ENCODE data around the gene ZFYVE27. TPM values are rescaled to one million over a fixed set of nuclear protein-coding genes. Genes with fewer than 3 reads are reported as not detected.

Gene ZFYVE27
- total and polyA plus RNA-seq, 2 donors (not counting 3 experiments of a cell fraction or from before 2014, with no cell fraction given): 16.3 to 24.2 TPM

GRCh38 chr10:97801422-97801821 lies 64.5 kb downstream of the ZFYVE27 start:
- POLR2A ChIA-PET: no interaction called here
- Histone ChIP-seq H2AFZ (ENCODE audit: low read depth, low read length) (no peak overlapping the region), H3K27me3 (ENCODE audit: control insufficient read depth in 2 of 2, insufficient read depth in 2 of 2, low read length in 2 of 2) (peaks cover 0 to 3% of the 10 kb centered on the region in 2 experiments), H4K20me1 (replicated peaks; ENCODE audit: control insufficient read depth, extremely low read depth, insufficient read depth, low read length) (no peaks in the 10 kb centered on the region), H3K9me1 (replicated peaks; ENCODE audit: control insufficient read depth, extremely low read depth, insufficient read depth, low read length) (no peaks in the 10 kb centered on the region), H3K4me2 (ENCODE audit: insufficient read depth, low read length) (no peak overlapping the region), H3K36me3 (ENCODE audit: control insufficient read depth in 2 of 2, extremely low read depth in 1 of 2, insufficient read depth in 2 of 2, low read length in 2 of 2) (no peaks in the 10 kb centered on the region), H3K4me3 (replicated peaks in 1 of 3; ENCODE audit: insufficient read depth in 1 of 3, low read depth in 1 of 3, low read length in 3 of 3) (no peak overlapping the region), H3K9me3 (replicated peaks; ENCODE audit: control insufficient read depth, insufficient read depth, low read length) (no peaks in the 10 kb centered on the region), H3K9ac (replicated peaks; ENCODE audit: extremely low read depth, insufficient read depth, low read length) (no peak overlapping the region), H3K79me2 (ENCODE audit: control insufficient read depth, insufficient read depth, low read length) (no peaks in the 10 kb centered on the region), H3K4me1 (ENCODE audit: control insufficient read depth, extremely low read depth, insufficient read depth, low read length) (no peaks in the 10 kb centered on the region), H3K27ac (ENCODE audit: insufficient read depth, low read depth, low read length) (no peak overlapping the region)
- no peak for TF ChIP-seq POLR2AphosphoS5 (IDR thresholded peaks at IDR 0.05; ENCODE audit: insufficient read depth, low read depth, low read length)
- no peak for TF ChIP-seq JUN (IDR thresholded peaks at IDR 0.05; ENCODE audit: borderline replicate concordance, insufficient read depth, insufficient read length, low read depth)
- no peak for TF ChIP-seq POLR2A (IDR thresholded peaks at IDR 0.05; ENCODE audit: low read depth, low read length)
- TF ChIP-seq, protein P1, sequence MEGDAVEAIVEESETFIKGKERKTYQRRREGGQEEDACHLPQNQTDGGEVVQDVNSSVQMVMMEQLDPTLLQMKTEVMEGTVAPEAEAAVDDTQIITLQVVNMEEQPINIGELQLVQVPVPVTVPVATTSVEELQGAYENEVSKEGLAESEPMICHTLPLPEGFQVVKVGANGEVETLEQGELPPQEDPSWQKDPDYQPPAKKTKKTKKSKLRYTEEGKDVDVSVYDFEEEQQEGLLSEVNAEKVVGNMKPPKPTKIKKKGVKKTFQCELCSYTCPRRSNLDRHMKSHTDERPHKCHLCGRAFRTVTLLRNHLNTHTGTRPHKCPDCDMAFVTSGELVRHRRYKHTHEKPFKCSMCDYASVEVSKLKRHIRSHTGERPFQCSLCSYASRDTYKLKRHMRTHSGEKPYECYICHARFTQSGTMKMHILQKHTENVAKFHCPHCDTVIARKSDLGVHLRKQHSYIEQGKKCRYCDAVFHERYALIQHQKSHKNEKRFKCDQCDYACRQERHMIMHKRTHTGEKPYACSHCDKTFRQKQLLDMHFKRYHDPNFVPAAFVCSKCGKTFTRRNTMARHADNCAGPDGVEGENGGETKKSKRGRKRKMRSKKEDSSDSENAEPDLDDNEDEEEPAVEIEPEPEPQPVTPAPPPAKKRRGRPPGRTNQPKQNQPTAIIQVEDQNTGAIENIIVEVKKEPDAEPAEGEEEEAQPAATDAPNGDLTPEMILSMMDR (IDR thresholded peaks at IDR 0.05; ENCODE audit: extremely low read depth in 1 of 2, insufficient read depth in 1 of 2, low read depth in 1 of 2, low read length in 2 of 2): no peak
- TF ChIP-seq MYC (IDR thresholded peaks at IDR 0.05; ENCODE audit: low read depth, low read length): no peak
- no peak for TF ChIP-seq EZH2 (IDR thresholded peaks at IDR 0.05; ENCODE audit: borderline replicate concordance, low read depth, low read length, severe bottlenecking)
- TF ChIP-seq FOS (IDR thresholded peaks at IDR 0.05; ENCODE audit: borderline replicate concordance, insufficient read depth, low read length): no peak
- TF ChIP-seq GATA2 (IDR thresholded peaks at IDR 0.05; ENCODE audit: insufficient read depth, insufficient read length, low read depth, low read length): no peak
- TF ChIP-seq, protein P2, sequence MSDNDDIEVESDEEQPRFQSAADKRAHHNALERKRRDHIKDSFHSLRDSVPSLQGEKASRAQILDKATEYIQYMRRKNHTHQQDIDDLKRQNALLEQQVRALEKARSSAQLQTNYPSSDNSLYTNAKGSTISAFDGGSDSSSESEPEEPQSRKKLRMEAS (IDR thresholded peaks at IDR 0.05; ENCODE audit: insufficient read depth, insufficient read length): no peak
- no peak for DNase-seq (ENCODE audit: low read depth, low spot score)
- intact Hi-C loops (cut with micrococcal nuclease): no loop called here
- FAIRE-seq: no peak
- dilution Hi-C loops (cut with MboI; ENCODE audit: extremely low pct_ligation_motif_present, low sequenced_read_pairs): no loop called here
- BruUV-seq (replicated peaks): no TSS peak
- CTCF ChIA-PET: interaction anchor here (1.2 to 2.4 kb wide), 2 partner anchors 10 to 68 kb away, joined by 4 to 10 read pairs; no protein-coding TSS in a partner anchor
